Urothelium cell line (cell line): ENCODE measurements around the gene MFN2.
A peak's percentile ranks its signal among the peaks of the same experiment; 100 is the strongest.
"Not testable (repeated sequence)": the region's sequence is repeated elsewhere in the genome, so short reads cannot be mapped to it uniquely, and the experiment has no call there.

ENCODE experiments used
- DNase-seq: peaks from one replicate; pipeline ENCODE4 v3.0.0; 2011; ENCODE audit warnings: low spot score, mixed read lengths
- FAIRE-seq: peaks from 2 replicates; lab custom pipeline; 2011; peaks lifted over from hg19 to GRCh38; lab: Jason Lieb, UNC

The MFN2 gene

DNA sequence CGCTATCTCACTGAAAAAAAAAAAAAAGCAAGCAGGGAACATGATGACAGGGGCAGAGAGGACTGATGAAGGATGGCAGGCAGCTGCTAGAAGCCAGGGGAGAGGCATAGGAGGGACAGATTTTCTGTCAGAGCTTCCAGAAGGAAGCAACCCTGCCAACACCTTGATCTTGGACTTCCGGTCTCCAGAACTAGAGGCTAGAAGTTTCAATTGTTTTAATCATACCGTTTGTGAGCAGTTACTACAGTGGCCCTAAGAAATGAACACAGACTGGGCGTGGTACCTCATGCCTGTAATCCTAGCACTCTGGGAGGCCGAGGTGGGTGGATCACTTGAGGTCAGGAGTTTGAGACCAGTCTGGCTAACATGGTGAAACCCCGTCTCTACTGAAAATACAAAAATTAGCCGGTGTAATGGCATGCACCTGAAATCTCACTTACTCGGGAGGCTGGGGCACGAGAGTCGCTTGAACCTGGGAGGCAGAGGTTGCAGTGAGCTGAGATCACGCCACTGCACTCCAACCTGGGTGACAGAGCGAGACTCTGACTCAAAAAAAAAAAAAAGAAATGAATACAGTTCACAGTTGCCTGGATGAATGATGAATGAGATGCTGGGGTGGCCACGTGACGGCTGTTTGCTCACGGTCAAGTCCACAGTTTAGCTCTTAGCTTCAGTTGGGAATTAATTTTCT is 64.1 kb downstream of the MFN2 start:
- FAIRE-seq, DNase-seq: not testable (repeated sequence)

DNA sequence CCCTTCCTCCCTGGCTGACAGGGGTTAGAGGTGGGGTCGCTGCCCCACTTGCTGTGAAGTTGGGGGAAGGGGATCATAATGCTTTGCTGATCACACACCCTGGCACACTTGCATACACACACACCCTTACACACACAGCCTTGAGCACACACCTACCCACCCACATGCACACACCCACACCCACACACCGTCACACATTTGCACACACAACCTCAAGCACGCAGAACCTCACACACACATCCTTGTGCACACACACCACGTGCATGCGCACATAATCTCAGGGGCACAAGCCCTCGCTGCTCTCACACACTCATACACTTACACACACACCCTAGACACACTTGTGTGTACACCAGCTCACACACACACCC is 66.5 kb downstream of the MFN2 start:
- DNase-seq, result no peak
- peak; percentile 75 for FAIRE-seq

DNA sequence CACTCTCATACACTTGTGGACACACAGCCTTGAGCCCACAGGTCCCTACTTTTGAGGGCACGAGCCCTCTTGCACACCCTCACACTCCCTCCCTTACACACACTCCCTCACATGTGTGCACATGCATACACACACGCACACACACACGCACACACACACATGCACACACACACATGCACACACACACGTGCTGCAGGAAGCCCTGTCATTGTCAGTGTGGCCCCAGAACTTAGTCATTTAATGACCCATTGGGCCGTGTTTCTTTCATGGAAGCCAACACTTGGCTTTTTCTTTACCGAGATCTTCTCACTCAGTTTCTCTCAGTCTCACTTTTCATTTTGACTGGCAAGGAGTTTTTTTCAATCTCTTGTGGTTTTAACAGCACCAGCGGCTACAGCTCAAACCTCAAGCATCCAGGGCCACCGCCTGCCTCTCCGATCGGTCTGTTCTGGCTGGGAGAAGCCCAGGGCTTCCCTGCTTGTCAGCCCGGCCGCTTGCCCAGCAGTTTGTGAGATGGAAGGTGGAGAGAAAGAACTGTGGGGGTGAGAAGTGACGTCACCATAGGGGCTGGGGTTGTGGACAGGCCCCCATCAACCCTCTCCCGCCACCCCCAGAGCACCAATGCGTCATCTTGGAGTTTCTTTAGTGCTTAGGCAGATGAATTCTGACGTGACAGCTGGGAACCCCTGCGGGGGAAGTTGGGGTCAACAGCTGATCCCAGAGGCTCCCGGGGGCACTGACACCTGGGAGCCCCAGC is 67.1 kb downstream of the MFN2 start:
- FAIRE-seq (peak; percentile 20), DNase-seq (peak; percentile 30)

DNA sequence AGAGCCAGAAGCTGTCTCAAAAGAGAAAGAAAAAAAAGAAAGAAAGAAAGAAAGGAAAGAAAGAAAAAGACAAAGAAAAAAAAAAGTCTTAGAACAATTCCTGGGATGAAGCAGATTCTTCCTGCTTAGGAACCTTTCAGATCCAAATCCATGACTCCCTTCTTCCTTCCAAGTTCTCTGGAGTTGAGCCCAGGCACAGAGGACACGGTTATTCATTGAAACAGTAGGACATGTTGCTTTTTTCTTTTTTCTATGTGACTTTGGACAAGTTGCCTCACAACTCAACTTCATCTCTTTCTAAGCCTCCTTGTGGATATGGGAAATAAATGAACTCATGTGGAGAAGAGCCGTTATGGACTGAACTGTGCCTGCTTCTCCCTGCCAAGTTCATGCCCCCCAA is 68.1 kb downstream of the MFN2 start:
- FAIRE-seq (no peak), DNase-seq (no peak)

DNA sequence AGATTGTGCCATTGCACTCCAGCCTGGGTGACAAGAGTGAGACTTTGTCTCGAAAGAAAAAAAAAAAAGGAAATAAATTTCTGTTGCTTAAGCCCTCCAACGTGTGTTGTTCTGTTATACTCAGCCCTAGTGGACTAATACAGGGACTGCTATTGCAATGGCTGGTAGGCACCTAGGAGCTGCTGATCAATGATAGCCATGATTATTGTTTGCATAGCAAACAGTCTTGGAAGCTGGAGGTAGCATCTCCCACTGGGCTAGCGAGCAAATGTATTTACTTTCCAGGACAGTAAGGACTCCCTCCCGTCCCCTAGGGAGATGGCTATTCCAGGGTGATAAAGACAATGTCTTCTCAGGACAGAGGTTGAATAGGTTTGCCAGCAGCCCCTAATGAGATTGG is 69.4 kb downstream of the MFN2 start:
- no peak for FAIRE-seq
- DNase-seq, result no peak

DNA sequence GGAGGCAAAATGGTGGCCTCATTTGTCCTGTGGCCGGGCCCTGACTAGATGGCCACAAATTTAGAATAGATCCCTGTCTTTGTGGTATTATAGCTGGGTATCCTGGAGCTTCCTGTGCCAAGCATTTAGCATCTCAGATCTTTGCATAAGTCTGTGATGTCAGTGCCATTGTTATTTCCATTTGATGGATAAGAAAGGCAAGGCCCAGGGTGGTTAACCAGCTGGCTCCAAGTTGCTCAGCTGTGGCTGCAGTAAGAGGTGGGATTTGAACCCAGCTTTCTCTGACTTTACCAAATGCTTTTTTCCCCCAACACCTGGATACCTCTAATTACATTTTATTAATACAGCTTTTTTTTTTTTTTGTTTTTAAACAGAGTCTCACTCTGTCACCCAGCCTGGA is 71.1 kb downstream of the MFN2 start:
- DNase-seq (no peak), FAIRE-seq (no peak)

DNA sequence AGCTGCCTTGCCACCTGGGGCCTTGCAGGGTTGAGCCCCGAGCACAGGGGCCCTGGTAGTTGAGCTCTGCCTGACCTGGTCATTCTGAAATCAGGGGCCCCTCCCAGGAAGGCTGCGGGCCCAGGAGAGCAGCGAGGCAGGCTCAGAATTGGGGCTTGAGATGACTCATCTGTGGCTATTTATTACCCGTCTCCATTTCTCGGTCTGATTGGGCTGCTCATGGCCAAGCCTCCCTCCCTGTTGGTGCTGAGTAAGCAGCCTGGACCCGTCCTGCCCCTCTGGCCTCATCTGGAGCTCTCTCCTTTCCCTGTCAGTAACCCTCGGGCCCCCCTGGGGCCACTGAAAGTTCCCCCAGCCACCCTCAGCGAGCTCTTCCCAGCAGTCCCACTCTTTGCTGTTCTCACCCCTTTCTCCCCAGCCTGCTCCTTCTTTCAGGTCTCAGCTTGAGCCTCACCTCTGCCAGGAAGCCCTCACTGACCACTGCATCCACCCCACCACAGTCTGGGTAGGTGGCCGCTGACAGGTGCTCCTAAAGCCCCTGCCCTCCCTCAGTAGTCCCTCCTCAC is 71.8 kb downstream of the MFN2 start:
- FAIRE-seq, result peak; percentile 30

DNA sequence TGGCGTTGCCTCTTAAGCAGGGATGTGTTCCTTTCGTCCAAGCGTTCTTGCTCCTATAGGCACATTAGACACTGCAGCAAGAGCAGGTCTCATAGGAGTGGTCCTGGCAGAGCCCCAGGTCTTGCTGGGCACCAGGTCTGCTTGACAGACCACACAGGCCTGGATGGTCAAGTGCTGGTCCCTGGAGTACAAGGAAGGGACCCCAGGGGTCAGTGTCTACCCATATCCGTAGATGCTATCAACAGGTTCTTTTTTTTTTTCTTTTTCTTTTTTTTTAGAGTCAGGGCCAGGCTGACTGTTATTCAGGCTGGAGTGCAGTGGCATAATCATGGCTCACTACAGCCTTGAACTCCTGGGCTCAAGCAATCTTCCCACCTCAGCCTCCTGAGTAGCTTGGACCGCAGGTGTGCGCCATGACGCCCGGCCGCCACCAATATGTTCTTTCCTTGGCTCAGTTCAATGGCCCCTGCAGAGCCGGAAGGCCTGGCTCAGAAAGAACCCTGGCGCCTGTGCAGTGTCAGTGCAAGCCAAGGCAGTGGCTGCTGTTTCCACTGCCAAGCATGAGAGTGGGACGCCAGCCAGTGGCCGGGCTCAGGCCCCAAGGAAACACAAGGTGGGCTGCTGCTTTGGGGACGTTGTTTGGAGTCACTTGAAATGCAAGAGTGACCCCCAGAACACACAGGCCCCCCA is 72.9 kb downstream of the MFN2 start:
- FAIRE-seq (no peak), DNase-seq (no peak)

More for the DNA sequence above, 71.8 kb downstream of the MFN2 start:
- peak; percentile 90 for DNase-seq

DNA sequence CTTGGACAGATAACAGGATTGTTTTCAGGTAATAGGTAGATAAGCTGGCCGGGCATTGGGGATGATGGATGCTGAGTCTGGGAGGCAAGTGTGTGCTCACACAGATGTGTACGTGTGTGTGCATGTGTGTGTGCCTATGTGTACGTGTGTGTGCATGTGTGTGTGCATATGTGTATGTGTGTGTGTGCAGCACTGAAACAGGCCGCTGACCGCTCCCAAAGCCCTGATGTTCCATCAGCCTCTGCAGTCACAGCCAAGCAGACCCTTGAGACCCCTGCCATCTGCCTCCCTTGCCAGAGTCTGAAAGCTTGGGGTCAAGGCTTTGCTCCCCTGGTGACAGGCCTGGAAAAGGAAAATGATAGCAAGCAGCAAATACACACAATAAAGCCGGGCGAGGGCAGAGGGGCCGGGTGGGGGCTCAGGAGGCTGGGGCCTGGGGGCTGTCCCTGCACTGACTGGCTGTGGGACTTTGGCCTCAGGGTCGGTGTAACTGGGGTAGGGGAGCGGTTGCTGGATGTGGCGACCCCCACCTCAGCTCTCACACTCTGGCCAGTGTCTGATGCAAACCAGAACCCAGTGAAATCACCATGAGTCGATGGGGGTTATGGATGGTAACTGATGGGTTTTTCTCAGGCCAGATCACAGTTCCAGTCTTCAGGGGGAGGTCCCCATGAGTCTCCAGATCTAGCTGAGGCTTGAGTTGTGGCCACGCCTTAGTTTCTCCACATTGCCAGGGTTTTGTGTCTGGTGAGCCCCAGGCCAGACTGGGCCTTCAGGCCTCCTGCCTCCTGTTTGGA is 73.7 kb downstream of the MFN2 start:
- no peak for DNase-seq
- peak; percentile 69 for FAIRE-seq

DNA sequence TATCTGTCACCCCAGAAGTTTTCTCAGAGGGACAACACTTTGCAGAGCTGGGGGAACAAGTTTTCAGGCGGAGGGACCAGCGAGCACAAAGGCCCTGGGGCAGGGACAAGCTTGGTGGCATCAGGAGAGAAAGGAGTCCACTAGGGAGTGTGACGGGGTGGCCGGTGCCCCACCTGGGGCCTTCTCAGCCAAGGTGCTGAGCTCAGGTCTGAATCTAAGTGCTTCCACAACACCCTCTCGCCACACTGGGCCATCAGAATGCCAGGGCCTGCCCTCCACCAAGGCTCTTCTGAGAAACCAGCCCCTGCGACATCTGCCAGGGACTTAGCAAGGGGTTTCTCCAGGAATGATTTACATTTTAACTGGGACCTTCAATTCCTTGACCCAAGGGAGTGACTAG is 75.0 kb downstream of the MFN2 start:
- FAIRE-seq (no peak), DNase-seq (no peak)

DNA sequence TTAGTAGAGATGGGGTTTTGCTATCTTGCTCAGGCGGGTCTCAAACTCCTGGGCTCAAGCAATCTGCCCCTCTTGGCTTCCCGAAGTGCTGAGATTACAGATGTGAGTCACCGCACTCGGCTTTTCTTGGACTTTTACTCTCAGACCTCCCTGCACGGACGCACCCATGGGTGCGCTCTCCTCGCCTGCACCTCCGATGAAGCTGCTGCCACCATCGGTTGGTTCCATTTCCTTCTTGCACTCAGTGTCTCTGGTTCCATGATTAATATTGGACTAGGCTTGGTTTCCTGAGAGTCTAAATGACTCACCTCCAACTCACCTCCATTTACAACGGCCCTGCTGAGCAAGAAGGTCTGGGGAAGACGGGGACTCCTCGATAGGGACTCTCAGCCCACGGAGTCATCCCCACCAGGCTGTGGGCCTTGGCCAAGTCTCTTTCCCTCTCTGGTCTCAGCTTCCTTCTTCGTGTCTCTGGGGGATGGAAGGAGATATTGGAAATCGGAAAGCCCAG is 76.1 kb downstream of the MFN2 start:
- FAIRE-seq, result no peak
- no peak for DNase-seq

DNA sequence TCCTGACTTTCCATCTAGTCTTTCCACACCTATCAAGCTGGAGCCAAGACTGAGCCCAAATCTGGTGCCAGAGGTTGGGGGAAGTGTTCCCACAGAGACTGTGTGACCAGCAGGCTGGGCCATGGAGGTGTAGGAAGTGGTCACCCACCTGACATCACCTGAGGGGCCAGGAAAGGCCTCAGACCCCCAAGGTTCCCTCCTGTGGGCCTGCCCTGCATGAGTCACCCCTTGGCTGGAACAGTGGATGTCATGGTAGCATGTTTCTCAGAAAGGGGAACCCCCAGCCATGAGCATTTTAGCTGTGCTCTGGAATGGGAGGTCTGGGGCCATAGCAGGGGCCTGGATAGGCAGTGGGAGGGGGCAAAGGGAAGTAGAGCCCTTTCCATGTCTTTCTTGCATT is 77.1 kb downstream of the MFN2 start:
- DNase-seq (no peak), FAIRE-seq (no peak)

DNA sequence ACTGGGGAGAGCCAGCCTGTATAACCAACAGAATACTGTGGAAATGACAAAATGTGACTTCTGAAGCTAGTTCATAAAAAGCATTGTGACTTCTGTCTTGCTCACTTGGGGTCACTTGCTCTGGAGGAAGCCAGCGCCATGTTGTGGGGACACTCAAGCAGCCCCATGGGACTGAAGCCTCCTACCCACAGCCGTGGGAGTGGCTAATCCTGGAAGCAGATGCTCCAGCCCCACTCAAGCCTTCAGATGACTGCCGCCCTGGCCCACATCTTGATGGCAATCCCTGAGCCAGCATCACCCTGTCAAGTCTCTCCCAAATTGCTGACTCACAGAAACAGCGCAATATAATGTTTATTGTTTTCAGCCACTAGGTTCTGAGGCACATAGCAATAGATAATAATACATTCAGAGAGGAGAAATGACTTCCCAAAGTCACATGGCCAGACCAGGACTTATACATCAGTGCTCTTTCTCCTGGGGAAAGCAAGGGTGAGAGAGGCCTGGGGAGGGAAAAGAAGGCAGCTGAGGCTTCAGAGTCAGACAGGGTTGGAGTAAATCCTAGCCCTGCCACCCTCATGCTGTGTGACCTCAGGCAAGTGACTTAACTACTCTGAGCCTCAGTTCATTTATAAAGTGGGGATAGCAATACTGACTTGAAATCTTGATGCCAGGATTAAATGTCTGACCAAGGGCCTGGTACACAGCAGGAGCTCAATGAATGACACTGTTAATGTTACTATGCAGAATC is 77.9 kb downstream of the MFN2 start:
- no peak for FAIRE-seq
- DNase-seq, result no peak

DNA sequence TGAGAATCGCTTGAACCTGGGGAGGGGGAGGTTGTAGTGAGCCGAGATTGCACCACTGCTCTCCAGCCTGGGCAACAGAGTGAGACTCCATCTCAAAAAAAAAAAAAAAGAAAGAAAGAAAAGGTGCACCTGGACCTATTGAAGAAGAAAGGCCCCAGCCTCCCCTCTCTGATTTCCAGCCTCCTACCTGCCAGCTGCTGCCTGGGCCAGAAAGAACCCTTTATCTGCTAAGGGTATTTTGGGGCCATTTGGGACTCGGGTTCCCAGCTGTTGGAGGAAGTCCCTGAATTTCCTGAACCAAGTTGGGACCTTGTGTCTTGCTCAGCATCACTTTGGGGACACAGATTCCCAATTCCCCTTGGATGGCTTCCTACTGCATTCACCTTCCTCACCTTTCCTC is 79.0 kb downstream of the MFN2 start:
- DNase-seq (no peak), FAIRE-seq (no peak)

DNA sequence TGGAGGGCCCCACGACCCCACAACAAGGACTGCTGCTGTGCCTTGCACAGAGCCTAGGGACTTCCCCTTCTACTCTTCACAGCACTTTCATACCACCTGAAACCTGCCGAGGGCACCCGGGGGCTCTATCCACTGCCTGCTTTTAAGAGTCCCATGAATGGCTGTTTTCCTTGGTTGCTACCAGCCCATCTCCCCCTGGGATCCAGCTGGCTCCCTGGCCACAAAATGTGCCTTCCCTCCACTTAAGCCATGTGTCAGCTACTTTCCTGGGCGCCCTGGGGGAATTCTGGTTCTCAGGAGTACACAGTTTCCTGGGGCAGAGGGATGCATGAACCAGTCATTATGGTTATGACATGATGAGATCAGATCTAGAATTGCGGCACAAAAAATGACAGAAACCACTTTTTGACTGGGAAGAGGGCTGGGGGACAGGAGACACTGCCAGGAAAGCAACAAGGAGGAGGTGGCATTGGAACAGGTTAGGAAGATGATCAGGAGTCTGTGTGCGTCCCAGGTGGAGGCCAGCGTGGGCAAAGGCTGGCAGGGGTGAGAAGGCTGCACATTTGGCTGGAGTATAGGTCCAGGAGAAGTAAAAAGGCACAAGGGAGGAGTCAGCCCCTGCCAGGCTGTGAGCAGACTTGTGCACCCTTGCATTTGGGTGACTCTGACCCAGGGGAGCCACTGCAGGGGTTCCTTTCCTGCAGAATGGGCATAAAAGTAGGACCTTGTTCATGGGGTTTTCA is 79.6 kb downstream of the MFN2 start:
- no peak for FAIRE-seq

DNA sequence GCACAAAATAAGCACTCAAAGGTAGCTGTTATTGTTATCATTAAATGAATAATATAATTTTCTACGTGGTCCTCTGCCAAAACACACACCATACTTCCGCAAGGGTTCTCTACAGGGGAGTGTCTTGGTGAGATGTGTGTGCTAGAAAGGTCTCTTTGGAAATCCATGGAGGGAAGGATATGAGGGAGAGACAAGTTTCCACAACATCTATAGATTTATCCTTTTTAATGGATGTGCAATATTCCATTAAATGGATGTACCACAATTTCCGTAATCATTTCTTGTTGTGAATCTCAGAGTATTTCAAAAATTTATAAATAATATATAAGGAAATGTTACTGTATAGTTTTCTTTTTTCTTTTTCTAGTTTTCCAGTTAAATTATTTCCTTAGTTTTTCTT is 80.3 kb downstream of the MFN2 start:
- FAIRE-seq (no peak), DNase-seq (no peak)

More for the DNA sequence above, 79.6 kb downstream of the MFN2 start:
- DNase-seq, result no peak
